ENCODE measurements around the gene APP. TPM values are rescaled to one million over a fixed set of nuclear protein-coding genes. Genes with fewer than 3 reads are reported as not detected.
"Not testable (repeated sequence)": the region's sequence is repeated elsewhere in the genome, so short reads cannot be mapped to it uniquely, and the experiment has no call there.

The APP gene
- total RNA-seq, 1 donor from 2014 or later, result 257 TPM

DNA sequence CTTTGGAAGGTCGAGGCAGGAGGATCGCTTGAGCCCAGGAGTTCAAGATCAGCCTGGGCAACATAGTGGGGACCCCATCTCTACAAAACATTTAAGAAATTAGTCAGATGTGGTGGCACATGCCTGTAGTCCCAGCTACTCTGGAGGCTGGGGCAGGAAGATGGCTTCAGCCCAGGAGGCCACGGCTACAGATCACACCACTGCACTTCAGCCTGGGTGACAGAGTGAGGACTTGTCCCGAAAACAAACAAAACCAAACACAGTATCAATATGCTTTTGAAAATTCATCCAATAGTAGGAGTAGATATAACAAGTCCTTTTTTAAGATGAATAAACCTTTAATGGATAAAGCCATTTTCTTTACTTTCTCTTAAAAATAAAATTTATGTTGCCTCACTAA, 8.5 kb downstream of the APP start:
- DNase-seq, result no peak

DNA sequence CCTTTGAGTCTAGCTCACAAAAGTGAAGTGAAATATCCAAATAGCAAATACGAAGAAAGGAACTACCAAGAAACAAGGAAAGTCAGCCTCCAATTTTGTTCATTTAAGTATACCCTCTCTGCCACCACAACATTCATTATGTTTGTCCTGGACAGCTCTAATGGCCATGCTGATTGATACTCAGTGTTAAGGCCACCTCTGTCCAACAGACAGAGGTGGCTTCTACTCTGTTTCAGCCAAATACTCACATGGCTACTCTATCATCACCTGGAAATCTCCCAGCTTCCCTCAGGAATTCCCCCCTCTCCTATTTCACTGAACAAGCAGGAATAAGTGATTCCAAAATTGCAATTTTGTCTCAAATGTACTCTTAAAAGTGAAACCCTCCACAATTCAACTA, 10.7 kb downstream of the APP start:
- no peak for DNase-seq

GRCh38 chr21:26157801-26158200, 12.8 kb downstream of the APP start:
- no peak for DNase-seq

- no peak for DNase-seq
Observed at GRCh38 chr21:26154753-26155152, 15.8 kb downstream of the APP start.

DNA sequence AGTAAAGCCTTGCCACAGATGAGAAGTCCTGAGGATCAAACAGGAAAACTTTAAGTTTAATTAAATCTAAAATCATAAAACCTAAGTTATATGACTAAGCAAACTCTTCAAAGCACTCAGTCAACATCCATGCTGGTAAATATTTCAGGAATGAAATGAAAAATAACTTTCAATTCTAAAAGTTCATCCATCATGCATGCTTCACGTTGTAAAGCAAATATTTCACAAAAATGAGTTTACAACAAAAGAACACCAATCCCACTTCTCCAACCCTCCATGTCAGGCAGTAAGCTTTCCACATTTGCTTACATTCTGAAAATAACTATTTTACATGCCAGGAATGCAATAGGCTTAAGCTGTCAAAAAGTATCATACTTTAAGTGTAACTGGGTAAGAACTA, 16.8 kb downstream of the APP start:
- DNase-seq, result no peak

DNA sequence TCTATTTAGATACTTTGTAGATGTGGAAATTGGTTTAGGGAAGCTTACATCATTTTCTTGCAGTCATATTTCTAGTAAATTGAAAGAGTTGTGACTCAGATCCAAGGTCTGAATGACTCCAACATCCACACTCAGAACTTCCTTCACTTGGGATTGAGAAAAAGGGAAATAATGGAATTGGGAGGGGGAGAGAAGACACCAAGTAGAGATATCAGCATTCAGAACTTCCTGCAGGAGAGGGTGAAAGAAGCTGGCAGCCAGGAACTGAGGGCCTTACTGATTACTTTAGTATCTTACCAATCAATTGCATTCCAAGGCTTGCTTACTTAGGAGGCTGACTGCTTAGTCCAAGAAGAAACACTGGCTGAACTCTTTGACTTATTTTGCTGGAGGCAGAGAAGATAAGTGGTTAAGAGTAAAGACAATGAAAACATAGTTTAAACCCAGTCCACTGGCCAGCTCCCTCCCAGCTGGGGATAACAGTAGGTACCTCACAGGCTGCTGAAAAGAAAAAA, 21.7 kb downstream of the APP start:
- no peak for DNase-seq

DNA sequence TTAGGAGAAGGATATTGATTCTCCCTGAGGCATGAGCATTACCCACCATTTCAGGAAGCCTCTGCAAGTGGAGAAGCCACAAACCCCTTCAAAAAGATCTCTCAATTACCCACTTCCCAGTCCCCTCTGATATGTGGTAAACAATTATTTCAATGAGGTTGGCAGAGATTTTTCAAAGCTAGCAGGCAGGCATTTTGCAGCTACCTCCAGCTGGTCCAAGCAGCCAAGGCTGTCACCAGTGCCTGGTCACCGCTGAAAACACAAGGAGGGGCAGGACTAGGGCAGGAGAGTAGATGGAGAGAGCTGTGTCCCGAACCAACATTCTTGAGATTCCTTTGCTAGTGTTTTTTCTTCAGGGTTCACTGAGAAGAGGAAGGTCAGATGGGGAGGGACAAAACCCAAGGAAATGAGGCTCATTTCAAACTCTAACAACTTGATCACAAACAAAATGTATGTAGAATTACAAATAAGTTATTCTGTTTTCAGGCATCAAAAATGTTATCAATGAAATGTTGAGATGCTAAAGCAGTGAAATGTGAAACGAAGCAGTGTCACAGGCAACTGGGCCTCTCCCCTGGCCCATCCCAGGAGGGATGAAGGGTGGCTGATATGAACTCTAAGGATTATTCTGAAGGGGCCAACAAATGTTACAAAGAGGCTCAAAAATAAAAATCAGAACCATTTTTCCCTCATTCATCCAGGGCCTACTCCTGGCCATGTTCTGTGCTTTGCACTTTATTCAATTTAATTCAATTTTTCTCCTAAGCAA, 22.3 kb downstream of the APP start:
- no peak for DNase-seq

DNA sequence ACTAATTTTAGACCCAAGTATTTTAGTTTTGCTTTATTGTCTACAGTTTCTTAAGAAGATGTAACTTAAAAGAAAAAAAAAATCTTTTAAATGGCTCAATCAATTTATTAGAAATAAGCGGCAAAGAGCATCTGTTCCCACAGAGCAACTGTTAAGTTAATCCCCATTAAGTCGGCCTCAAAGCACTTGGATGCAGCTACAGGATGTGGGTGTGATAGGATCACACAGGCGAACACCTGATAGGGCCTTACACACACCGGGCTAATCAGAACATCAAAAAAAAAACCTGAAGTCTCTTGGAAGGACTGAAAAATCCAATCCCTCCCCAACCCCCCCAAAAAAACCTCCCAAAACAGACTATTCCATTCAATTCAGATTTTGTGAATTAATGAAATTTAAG, 23.0 kb downstream of the APP start:
- DNase-seq, result no peak

DNA sequence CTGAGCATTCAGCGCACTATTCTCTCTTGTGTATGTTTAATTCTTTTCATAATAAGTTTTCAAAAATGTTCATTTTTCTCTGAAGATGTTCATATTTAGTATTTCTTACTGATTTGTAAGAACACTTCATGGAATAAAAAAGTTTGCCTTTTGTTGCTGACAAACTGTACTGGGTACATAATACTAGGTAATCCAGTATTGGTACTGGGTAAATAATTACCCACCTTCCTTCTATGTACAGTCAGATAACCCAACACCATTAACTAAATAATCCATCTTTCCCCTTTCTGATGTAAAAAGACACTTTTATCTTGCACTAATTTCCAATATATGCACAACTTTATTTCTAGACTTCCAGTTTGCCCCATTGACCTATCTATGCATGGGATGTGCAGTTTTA, 23.9 kb downstream of the APP start:
- DNase-seq, result no peak

- DNase-seq, result no peak
Observed at GRCh38 chr21:26144031-26144430, 26.5 kb downstream of the APP start.

- no peak for DNase-seq
Observed at GRCh38 chr21:26142363-26142762, 28.2 kb downstream of the APP start.

DNA sequence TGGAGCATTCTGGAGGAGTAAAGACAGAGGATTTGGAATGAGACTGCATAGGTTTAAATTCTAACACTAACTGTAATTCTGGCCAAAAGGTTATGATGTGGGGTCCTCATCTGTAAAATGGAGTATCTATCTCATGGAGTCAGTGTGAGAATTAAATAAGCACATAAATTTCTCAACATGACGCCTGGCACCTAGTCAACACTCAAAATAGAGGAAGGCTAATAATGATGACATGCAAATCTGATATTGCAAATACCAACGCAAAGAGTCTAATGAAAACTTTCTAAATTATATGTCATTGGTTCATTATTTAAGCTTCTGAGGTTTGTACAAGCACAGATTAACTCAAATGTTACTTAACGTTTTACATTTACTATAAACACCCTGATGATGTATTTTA, 29.6 kb downstream of the APP start:
- no peak for DNase-seq

DNA sequence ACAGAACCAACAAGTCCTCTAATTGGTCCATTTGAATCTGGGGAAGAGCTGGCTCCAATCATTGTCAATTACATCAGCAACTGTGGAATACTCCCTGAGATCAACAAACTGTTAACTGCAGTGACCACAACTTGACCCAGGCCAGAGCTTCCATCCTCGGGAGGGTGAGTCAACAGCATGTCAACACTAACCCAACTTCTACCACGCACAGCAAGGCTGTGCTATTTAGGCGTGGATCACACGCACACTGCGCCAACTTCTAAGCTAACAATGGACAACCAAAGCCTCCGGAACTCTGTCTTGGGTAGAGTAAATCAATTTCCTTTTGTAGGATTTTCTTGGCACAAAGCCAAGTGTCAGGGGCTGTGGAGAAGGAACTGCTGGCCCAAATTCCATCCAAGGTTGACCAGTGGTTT, 30.4 kb downstream of the APP start:
- DNase-seq, result no peak

- DNase-seq, result no peak
Observed at GRCh38 chr21:26138615-26139257, 31.8 kb downstream of the APP start.

DNA sequence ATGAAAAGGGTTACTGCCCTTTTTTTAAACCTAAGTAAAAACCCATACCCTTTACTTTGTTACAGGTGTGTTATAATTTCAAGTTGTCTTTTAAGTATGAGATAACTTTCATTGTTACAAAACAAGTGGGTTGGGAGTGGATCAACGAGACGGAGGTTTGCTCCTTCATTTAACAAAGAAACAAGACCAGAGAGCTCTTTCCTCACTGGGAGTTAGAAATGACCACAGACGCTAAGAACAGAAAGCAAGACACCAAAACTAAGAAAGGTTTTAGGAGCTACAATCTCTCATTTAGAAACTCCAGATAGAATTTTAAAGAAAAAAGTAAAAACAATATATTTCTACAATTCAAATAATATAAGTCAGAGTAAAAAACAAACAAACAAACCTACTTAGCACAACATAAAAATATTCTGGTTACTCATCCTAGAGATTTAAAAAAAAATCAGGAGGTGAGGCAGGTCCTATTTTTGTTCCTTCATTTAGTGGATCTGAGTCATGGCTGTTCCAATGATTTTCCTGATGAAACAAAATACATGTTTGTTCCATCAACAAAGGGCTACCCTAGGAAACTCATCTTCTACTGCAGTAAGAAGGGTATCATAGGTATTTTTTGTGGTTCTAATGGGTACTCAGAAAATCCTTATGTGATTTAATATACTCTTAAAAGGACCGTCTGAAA, 33.0 kb downstream of the APP start:
- no peak for DNase-seq

DNA sequence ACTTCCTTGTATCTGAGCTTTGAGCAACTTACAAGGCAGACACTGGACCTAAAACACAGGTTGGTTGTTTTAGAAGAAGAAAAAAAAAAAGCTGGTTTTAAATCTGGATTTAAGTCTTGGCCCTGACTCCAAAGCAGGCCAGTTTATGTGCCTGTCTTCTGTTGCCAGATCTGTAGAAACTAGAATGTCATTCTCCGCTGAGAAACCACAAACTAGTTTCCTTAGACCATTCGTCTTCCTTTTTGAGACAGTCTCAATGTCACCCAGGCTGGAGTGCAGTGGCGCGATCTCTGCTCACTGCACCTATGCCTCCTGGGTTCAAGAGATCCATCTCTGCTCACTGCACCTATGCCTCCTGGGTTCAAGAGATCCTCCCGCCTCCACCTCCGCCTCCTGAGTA, 33.9 kb downstream of the APP start:
- DNase-seq, result no peak

DNA sequence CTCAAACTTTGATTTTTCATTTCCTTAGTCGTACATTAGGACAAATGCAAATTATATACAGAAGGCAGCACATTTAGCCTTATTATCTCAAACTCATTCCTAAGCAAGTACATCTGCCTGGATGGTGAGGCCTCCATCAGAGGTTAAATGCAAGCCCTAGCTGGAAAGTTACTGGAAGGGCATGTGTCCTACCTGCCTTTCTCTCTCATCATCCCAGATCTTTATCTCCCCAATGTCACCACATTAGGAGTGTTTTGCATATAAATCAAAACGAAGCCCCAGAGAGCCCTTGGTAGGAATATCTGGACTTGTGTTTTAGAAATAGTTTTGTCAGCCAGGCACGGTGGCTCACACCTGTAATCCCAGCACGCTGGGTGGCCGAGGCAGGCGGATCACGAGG, 35.0 kb downstream of the APP start:
- DNase-seq, result no peak

GRCh38 chr21:26131554-26131953, 39.0 kb downstream of the APP start:
- DNase-seq, result no peak

GRCh38 chr21:26131053-26131452, 39.5 kb downstream of the APP start:
- DNase-seq, result not testable (repeated sequence)

- DNase-seq, result no peak
Observed at GRCh38 chr21:26130249-26130881, 40.2 kb downstream of the APP start.

- no peak for DNase-seq
Observed at GRCh38 chr21:26127918-26128317, 42.7 kb downstream of the APP start.

DNA sequence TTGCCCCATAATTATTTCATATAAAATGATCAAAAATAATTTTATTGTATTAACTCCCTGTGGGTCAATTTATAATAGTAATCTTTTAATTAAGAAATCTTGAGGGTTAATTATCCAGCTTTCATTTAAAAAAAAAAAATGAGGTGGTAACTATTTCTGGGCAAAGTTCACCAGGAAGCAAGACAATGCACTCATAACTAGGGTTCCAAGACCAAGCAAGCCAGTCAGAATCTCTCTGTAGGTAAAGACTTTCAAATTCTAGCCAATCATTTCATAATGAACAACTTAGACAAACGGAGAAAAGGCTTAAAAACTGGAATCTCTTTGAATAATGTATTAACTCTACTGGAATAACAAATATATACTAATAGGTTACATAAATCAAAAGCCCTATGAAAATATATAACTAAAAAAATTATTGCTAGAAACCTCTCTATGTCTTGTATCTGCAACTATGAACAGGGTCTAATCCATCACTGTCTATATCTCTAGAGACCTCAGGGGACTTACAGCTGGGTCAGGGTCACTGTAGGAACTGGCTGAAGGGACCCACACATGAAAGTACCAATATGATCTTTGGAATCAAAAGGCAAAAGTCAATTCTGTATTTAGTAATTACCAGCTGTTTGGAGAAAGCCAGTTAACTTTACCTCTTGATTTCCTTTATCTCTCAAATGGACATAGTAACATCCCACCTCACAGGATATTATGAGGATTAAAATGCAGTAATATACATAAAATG, 43.3 kb downstream of the APP start:
- DNase-seq, result no peak
